HepG2 (cell line): ENCODE results near the gene TTC23. TPM values are rescaled to one million over a fixed set of nuclear protein-coding genes. Genes with fewer than 3 reads are reported as not detected.
A peak's percentile ranks its signal among the peaks of the same experiment; 100 is the strongest.

Source experiments
- CEBPG ChIP-seq: IDR thresholded peaks from 2 replicates; pipeline ENCODE4 v1.6.1; 2016
- FOSL1 ChIP-seq: sonication (generic); formaldehyde crosslinking; IDR thresholded peaks from 2 replicates; pipeline ENCODE4 v1.9.0; 2021; ENCODE audit warnings: missing genetic modification reagents, borderline replicate concordance
- KMT2B ChIP-seq: IDR thresholded peaks from 2 replicates; pipeline ENCODE4 v1.6.1; 2016; ENCODE audit warnings: missing genetic modification reagents, missing compliant biosample characterization
- NCOA2 ChIP-seq: sonication (generic); formaldehyde crosslinking; IDR thresholded peaks from 2 replicates; pipeline ENCODE4 v1.8.0; 2022; ENCODE audit warnings: inconsistent platforms
- NONO ChIP-seq, 2 experiments: fragments of 450-650 bp in 1 of 2; sonication (generic) in 1 of 2; formaldehyde crosslinking in 1 of 2; IDR thresholded peaks in 1 of 2; conservative IDR thresholded peaks in 1 of 2; 2 replicates each; pipeline versions ENCODE4 v1.6.1 to v1.8.0; 2017 to 2022; ENCODE audit warnings: mild to moderate bottlenecking in 1 of 2, missing genetic modification reagents in 1 of 2, moderate library complexity in 1 of 2
- PAX8 ChIP-seq: sonication (generic); formaldehyde crosslinking; IDR thresholded peaks from 2 replicates; pipeline ENCODE4 v1.8.0; 2022; ENCODE audit warnings: mild to moderate bottlenecking, missing genetic modification reagents, borderline replicate concordance
- POGZ ChIP-seq: sonication (generic); formaldehyde crosslinking; IDR thresholded peaks from 2 replicates; pipeline ENCODE4 v1.4.0; 2020; ENCODE audit warnings: mild to moderate bottlenecking, missing genetic modification reagents
- XRCC5 ChIP-seq: fragments of 200-400 bp; formaldehyde crosslinking; optimal IDR thresholded peaks from 2 replicates; pipeline ENCODE3; 2017; ENCODE audit warnings: mild to moderate bottlenecking, low read length
- ZNF232 ChIP-seq: sonication (generic); formaldehyde crosslinking; IDR thresholded peaks from 2 replicates; pipeline ENCODE4 v1.4.0; 2020; ENCODE audit warnings: missing genetic modification reagents, borderline replicate concordance
- ZNF367 ChIP-seq: sonication (generic); formaldehyde crosslinking; IDR thresholded peaks from 2 replicates; pipeline ENCODE4 v1.4.0; 2020; ENCODE audit warnings: missing genetic modification reagents, borderline replicate concordance
- ZNF777 ChIP-seq: sonication (generic); formaldehyde crosslinking; IDR thresholded peaks from 2 replicates; pipeline ENCODE4 v1.4.0; 2020; ENCODE audit warnings: missing genetic modification reagents
- polyA plus RNA-seq, 8 experiments: library from polyadenylated mRNA; depleted of rRNA in 3 of 8; stranded (reverse) in 7 of 8; unstranded in 1 of 8; fragments of >200 nt; fragmentation: Illumina TruSeq in 4 of 8; extraction: Trizol in 4 of 8; gene quantifications; 2 replicates each; pipeline versions ENCODE4 v1.2.1 to v1.2.3, GENCODE V29; 2011 to 2016; ENCODE audit warnings: low read depth in 4 of 8, missing spikeins in 1 of 8, mixed read lengths in 1 of 8; ENCODE audit not compliant: insufficient read depth in 1 of 8
- total RNA-seq, 5 experiments: library from RNA; depleted of rRNA; stranded (reverse); fragments of >200 nt; fragmentation: Illumina TruSeq; extraction: Trizol; gene quantifications; 2 replicates each; pipeline ENCODE4 v1.2.3, GENCODE V29; 2016; ENCODE audit warnings: low read depth in 1 of 5
- TF ChIP-seq, protein P1 (sequence below): IDR thresholded peaks from 2 replicates; pipeline ENCODE4 v1.6.1; 2016; ENCODE audit warnings: low read depth, control low read depth
- TF ChIP-seq, protein P2 (sequence below): sonication (generic); formaldehyde crosslinking; IDR thresholded peaks from 2 replicates; pipeline ENCODE4 v1.4.0; 2020; ENCODE audit warnings: missing genetic modification reagents
- TF ChIP-seq, protein P3 (sequence below): sonication (generic); formaldehyde crosslinking; IDR thresholded peaks from 2 replicates; pipeline ENCODE4 v1.8.0; 2022; ENCODE audit warnings: mild to moderate bottlenecking, missing genetic modification reagents, moderate library complexity
- TF ChIP-seq, protein P4 (sequence below): sonication (generic); formaldehyde crosslinking; conservative IDR thresholded peaks from 2 replicates; pipeline ENCODE4 v1.5.0; 2020; ENCODE audit warnings: missing genetic modification reagents
- TF ChIP-seq, protein P5 (sequence below): sonication (generic); formaldehyde crosslinking; IDR thresholded peaks from 2 replicates; pipeline ENCODE4 v1.4.0; 2020; ENCODE audit warnings: low read depth, missing genetic modification reagents

Gene TTC23
- total and polyA plus RNA-seq, 2 of the 13 experiments (the other 11 are each of a cell fraction or from before 2014, with no cell fraction given), result 1.6 to 11.7 TPM

DNA sequence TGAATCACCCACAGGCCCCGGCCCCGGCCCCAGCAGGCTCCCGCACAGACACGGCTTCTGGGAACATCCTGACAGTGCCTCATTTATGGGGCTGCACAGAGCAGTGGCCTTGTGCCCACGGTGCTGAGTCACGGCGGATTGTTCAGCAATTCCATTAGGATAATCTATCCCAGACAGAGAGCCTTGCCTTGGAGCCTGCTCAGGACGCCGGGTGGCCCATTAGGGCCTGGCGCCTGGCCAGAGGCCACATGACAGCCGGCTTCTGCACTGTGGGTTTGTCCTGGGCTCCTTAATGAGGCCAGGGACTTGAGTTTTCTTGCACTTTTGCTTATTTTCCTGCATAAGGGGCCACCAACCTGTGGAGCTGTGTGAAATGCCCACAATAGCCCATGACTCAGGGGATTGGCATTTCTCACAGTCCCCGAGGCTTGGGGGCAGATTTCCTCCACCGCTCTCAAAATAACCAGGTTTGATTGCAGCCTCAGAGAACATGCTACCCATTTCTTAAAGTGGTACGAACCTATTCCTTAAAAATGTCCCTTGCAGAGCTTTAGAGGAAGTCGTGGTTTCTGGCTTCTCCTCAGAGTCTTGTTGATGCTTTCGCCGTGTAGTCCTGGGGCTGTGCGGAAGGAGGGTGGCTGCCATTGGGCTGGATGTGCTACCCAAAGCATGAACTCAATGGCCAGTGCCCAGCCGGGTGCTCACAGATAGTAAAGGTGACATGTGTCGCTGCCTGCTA, 125.5 kb downstream of the TTC23 start (continued):
- TF ChIP-seq, protein P1, sequence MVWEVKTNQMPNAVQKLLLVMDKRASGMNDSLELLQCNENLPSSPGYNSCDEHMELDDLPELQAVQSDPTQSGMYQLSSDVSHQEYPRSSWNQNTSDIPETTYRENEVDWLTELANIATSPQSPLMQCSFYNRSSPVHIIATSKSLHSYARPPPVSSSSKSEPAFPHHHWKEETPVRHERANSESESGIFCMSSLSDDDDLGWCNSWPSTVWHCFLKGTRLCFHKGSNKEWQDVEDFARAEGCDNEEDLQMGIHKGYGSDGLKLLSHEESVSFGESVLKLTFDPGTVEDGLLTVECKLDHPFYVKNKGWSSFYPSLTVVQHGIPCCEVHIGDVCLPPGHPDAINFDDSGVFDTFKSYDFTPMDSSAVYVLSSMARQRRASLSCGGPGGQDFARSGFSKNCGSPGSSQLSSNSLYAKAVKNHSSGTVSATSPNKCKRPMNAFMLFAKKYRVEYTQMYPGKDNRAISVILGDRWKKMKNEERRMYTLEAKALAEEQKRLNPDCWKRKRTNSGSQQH, result no peak
- TF ChIP-seq, protein P2, sequence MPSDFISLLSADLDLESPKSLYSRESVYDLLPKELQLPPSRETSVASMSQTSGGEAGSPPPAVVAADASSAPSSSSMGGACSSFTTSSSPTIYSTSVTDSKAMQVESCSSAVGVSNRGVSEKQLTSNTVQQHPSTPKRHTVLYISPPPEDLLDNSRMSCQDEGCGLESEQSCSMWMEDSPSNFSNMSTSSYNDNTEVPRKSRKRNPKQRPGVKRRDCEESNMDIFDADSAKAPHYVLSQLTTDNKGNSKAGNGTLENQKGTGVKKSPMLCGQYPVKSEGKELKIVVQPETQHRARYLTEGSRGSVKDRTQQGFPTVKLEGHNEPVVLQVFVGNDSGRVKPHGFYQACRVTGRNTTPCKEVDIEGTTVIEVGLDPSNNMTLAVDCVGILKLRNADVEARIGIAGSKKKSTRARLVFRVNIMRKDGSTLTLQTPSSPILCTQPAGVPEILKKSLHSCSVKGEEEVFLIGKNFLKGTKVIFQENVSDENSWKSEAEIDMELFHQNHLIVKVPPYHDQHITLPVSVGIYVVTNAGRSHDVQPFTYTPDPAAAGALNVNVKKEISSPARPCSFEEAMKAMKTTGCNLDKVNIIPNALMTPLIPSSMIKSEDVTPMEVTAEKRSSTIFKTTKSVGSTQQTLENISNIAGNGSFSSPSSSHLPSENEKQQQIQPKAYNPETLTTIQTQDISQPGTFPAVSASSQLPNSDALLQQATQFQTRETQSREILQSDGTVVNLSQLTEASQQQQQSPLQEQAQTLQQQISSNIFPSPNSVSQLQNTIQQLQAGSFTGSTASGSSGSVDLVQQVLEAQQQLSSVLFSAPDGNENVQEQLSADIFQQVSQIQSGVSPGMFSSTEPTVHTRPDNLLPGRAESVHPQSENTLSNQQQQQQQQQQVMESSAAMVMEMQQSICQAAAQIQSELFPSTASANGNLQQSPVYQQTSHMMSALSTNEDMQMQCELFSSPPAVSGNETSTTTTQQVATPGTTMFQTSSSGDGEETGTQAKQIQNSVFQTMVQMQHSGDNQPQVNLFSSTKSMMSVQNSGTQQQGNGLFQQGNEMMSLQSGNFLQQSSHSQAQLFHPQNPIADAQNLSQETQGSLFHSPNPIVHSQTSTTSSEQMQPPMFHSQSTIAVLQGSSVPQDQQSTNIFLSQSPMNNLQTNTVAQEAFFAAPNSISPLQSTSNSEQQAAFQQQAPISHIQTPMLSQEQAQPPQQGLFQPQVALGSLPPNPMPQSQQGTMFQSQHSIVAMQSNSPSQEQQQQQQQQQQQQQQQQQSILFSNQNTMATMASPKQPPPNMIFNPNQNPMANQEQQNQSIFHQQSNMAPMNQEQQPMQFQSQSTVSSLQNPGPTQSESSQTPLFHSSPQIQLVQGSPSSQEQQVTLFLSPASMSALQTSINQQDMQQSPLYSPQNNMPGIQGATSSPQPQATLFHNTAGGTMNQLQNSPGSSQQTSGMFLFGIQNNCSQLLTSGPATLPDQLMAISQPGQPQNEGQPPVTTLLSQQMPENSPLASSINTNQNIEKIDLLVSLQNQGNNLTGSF (CRISPR knock-in tag), result no peak
- TF ChIP-seq, protein P3, sequence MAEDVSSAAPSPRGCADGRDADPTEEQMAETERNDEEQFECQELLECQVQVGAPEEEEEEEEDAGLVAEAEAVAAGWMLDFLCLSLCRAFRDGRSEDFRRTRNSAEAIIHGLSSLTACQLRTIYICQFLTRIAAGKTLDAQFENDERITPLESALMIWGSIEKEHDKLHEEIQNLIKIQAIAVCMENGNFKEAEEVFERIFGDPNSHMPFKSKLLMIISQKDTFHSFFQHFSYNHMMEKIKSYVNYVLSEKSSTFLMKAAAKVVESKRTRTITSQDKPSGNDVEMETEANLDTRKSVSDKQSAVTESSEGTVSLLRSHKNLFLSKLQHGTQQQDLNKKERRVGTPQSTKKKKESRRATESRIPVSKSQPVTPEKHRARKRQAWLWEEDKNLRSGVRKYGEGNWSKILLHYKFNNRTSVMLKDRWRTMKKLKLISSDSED (CRISPR knock-in tag), result no peak
- TF ChIP-seq ZNF232 (no peak), ZNF777 (CRISPR knock-in tag) (no peak), ZNF367 (CRISPR knock-in tag) (no peak), XRCC5 (no peak), PAX8 (CRISPR knock-in tag) (no peak), KMT2B (no peak), CEBPG (CRISPR knock-in tag) (no peak), NCOA2 (CRISPR knock-in tag) (no peak), POGZ (CRISPR knock-in tag) (no peak), NONO (IDR thresholded peaks at IDR 0.05) (no peak), NONO (CRISPR knock-in tag; conservative IDR thresholded peaks at IDR 0.05) (no peak), FOSL1 (CRISPR knock-in tag) (peak; percentile 12; the same call in 1 of the 2 replicates)
- TF ChIP-seq, protein P4, sequence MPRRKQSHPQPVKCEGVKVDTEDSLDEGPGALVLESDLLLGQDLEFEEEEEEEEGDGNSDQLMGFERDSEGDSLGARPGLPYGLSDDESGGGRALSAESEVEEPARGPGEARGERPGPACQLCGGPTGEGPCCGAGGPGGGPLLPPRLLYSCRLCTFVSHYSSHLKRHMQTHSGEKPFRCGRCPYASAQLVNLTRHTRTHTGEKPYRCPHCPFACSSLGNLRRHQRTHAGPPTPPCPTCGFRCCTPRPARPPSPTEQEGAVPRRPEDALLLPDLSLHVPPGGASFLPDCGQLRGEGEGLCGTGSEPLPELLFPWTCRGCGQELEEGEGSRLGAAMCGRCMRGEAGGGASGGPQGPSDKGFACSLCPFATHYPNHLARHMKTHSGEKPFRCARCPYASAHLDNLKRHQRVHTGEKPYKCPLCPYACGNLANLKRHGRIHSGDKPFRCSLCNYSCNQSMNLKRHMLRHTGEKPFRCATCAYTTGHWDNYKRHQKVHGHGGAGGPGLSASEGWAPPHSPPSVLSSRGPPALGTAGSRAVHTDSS, result no peak
- TF ChIP-seq, protein P5, sequence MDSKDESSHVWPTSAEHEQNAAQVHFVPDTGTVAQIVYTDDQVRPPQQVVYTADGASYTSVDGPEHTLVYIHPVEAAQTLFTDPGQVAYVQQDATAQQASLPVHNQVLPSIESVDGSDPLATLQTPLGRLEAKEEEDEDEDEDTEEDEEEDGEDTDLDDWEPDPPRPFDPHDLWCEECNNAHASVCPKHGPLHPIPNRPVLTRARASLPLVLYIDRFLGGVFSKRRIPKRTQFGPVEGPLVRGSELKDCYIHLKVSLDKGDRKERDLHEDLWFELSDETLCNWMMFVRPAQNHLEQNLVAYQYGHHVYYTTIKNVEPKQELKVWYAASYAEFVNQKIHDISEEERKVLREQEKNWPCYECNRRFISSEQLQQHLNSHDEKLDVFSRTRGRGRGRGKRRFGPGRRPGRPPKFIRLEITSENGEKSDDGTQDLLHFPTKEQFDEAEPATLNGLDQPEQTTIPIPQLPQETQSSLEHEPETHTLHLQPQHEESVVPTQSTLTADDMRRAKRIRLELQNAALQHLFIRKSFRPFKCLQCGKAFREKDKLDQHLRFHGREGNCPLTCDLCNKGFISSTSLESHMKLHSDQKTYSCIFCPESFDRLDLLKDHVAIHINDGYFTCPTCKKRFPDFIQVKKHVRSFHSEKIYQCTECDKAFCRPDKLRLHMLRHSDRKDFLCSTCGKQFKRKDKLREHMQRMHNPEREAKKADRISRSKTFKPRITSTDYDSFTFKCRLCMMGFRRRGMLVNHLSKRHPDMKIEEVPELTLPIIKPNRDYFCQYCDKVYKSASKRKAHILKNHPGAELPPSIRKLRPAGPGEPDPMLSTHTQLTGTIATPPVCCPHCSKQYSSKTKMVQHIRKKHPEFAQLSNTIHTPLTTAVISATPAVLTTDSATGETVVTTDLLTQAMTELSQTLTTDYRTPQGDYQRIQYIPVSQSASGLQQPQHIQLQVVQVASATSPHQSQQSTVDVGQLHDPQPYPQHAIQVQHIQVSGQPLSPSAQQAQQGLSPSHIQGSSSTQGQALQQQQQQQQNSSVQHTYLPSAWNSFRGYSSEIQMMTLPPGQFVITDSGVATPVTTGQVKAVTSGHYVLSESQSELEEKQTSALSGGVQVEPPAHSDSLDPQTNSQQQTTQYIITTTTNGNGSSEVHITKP, result peak; percentile 31; the same call in 1 of the 2 replicates
